Activated CD4-positive, CD25-positive, alpha-beta regulatory T cell treated with anti-CD3 and anti-CD28 coated beads, Interleukin-2, amount 50 U/mL, for 72 hours (primary cell): ENCODE measurements around the gene ASPA.
"Not testable (repeated sequence)": the region's sequence is repeated elsewhere in the genome, so short reads cannot be mapped to it uniquely, and the experiment has no call there.

ENCODE experiments used
- DNase-seq: peaks from one replicate; pipeline ENCODE4 v3.0.0; 2021

The ASPA gene

DNA sequence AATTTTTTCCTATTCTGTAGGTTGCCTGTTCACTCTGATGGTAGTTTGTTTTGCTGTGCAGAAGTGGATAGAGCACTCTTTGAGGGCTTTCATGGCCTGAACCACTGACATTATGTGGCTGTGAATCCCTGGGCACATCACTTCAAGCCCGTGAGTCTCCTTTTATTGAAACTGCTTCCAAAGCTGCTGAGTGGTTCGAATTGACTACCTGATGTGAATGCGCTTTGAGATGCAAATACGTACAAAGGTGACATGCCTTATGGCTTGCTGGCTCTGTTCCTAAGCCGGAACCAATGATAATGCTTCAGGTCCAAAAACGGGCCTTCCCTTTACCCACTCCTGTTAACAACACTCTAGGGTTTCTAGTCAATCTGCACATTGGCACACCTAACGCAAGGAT is 34.3 kb downstream of the ASPA start:
- DNase-seq = no peak

DNA sequence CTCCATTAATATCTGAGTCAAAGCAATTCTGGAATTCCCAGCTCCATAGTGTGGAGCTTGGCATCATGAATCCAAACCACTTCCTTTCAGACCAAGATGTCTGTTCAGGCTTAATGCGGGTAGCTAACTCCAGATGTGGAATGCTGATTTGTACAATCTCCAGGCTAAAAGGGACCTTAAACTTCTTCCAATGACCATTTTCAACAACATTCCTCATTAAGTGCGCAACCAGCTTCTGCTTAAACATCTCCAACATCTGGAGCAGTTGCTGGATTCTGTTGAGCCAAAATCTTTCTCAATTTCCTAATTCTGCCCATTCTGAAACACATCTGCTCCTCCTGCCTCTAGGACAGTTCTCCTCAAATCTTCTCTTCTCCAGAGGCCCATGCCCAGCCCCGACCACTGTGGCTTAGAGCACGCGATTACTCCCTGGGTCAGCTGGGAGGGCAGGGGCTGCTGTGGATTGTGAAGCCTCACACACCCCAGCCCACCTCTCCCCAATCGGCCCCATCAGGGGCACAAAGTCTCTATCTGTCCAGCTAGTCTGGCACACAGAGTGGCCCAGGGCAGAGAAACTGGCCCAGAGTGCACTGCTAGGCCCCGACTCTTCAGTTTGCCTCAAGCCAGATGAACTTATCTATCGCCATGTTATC is 36.2 kb downstream of the ASPA start:
- no peak for DNase-seq

DNA sequence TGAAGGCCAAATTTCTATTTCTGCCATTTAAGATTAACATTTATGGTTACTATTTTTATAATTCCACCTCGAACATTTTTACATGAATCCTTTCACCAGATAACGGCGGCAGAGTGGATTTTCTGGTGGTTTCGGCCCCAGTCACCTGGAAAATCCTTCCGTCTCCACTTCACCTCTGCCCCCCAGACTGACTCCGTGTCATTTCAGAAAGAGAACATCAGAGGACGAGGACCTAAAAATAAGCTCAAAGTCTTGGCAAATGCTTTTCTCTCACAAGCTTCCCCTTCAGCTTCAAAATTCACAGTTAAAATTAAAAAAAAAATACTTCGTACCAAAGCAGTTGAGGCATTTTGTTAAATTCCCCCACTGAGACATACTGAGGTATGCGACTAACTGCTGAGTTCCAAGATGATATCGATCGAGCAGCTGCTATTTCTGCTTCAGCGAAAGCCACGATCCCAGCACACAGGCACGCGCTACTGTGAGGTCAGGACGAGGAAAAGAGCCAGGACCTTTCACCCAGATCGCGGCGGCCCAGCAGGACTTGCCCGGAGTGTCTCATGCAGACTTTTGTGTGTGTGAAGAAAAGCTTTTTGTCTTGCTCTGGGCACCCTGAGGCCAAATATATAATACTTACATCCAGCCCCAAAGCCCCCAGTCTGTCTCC is 36.8 kb downstream of the ASPA start:
- no peak for DNase-seq

DNA sequence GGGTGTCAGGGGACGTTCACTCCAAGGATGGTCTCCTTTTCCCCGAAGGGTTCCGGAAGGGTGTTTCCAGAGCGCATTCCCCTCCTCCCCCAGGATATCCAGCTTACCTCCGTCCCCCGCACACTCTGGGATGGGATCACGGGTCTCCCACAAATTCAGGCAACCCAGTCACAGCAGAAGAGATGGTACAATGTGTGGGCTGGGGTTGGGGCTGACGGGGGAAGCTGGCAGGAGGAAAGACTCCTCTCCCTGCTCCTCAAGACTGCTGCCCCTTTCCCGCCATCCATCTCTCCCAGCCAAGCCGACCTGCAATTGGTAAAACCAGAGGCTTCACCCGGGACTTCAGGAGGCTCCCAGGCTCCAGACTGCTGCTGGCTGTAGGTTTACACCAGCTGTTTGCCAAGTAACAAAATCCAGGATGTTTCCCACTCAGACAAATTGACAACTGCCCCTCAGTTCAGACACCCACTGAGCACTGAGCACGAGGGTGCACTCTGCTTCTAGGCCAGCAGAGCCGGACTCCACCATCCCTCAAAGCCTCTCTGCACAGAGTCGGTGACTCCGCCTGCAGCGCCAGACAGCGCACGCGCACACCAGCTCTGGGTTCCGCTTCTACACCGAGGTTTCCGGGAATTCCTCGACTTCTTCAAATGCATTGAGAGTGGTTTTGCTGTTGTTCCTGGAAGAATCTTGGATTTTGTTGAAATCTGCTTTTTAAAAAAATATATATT is 37.7 kb downstream of the ASPA start:
- no peak for DNase-seq

DNA sequence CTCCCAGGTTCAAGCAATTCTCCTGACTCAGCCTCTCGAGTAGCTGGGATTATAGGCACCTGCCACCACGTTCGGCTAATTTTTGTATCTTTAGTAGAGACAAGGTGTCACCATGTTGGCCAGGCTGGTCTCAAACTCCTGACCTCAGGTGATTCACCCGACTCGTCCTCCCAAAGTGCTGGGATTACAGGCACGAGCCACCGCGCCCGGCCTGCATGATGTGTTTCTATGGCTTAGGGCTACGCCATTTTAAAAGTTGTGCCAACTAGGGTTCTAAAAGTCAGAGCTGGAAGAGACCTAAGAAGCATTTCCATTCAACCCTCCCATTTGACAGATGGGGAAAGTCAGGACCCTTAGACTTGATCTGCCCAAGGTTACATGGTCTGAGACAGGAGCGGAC is 38.4 kb downstream of the ASPA start:
- DNase-seq = not testable (repeated sequence)

DNA sequence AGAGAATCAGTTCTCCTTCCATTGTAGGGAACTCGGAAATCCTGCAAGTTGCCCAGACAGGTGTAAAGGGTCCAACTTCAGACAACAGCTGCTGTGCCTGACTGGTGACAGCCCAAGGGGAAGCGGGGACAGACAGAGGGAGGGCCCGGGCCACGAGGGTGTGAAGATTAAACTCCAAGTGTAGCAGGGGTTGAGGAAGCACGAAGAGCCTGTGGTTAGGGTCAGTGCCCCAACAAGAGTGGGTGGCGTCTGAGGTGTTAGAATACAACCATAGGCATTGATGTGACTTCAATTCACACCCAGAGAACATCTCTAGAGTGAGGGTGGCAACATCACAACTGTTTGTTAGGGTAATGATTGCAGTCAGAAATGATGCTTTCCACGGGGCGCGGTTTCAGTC is 39.1 kb downstream of the ASPA start:
- DNase-seq = no peak

DNA sequence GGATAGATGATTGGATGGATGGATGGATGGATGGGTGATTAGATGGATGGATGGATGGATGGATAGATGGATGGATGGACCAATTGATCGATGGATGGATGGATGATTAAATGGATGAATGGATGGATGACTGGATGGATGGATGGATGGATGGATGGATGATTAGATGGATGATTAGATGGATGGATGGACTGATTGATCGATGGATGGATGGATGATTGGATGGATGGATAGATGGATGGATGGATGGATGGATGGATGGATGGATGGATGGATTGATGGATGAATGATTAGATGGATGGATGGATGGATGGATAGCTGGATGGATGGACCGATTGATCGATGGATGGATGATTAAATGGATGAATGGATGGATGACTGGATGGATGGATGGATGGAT is 43.7 kb downstream of the ASPA start:
- DNase-seq = not testable (repeated sequence)

DNA sequence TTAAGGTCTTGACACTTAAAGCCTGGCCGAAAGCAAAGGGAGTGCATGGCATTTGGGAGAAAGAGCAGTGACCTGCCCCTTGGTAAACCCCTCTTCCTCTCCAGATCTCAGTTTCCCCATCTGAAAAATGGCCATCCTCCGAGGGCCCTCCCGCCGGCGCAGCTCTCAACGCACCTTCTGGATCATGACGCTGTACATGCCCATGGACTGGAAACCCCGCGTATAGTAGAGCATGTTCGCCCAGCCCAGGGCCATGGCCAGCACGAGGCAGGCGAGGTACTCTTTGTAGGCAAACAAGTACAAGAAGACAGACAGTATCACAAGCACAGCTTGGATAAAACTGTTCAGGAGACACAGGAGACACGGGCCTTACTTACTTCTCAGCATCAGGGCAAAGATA is 48.2 kb downstream of the ASPA start:
- DNase-seq = no peak

DNA sequence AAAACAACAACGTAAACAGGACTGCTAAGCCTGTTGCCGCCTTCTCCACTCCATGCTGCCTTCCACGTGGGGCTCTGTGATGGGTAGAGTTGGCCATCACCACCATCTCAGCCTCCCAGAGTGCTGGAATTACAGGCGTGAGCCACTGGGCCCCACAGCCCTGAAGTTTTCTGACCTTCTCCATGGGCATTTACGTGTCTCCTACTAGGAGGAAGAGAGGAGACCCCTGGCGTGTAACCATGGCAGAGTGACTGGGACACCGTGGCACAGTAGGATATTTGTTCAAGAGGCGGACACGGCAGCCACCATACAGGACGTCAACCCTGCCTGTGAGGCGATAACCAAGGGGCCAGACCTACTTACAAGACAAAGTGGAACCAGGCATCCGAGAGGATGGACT is 50.7 kb downstream of the ASPA start:
- DNase-seq = no peak

DNA sequence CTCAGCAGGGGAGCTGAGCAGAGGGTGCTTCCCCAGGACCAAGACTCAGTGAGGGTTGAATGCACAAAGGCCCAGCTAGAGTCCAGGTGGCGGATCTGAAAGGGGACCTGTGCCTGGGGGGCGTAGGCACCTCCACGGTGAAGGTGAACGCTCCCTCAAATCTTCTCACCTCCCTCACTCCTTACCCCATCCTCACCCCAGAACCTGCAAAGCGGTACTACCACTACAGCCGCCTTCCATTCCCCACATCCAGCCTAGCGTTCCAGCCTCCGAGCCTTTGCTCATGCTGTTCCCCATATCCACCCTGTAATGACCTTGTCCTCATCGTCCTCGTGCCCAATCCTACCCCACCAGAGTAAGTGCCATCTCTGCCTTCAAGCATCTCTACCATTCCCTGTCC is 51.2 kb downstream of the ASPA start:
- no peak for DNase-seq

DNA sequence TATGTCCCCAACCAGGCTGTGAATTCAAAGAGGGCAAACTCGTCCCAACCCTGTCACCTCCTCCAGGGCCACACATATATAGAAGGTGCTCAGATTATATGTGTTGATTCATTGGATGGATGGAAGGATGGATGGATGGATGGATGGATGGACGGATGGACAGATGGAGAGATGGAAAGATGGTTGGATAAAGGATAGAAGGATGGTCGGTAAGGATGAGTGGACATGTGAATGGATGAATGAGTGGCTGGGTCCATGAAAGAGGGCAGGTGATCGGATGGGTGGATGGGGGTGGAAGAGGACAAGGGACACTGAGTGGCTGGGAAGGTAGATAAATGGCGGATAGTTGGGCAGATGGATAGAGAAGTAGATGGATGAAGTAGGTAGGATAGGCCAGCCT is 51.7 kb downstream of the ASPA start:
- DNase-seq = no peak

DNA sequence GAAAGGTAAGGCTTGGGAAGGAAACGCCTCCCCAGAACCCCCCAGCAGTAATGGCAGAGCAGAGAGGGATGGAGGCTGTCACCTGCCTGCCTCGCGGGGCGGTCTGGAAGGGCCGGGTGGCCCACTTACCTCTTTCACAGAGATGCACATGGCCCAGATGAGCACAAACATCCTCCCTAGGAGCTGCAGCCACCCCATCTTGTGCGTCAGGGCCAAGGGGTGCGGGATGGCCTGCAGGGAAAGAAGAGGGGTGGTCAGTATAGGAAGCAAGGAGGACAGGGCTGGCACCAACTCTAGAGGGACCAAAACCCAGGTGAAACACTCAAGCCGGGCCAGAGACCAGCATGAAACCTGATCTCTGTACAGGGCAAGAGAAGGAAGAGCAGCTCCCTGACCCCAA is 52.1 kb downstream of the ASPA start:
- DNase-seq = no peak

DNA sequence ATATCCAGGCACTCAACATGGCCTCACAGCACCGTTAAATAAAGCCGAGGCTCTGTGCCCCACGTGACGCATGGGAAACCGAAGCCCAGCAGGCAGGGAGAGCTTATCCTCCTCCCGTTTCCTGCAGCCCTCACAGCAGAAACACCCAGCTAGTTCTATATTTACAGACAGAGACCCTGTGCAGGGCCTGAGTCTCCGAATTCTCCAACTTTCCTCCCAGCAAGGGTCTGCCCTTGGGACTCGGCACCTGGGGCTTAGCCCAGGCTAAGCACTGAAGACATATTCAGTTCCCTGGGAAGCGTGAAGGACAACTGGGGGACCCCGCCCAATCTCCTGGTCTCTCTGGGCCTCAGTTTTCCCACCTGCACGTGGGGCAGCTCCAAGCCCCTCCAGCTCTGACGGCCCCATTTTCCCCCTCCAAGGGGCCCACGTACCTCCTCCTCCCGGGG is 52.6 kb downstream of the ASPA start:
- no peak for DNase-seq

DNA sequence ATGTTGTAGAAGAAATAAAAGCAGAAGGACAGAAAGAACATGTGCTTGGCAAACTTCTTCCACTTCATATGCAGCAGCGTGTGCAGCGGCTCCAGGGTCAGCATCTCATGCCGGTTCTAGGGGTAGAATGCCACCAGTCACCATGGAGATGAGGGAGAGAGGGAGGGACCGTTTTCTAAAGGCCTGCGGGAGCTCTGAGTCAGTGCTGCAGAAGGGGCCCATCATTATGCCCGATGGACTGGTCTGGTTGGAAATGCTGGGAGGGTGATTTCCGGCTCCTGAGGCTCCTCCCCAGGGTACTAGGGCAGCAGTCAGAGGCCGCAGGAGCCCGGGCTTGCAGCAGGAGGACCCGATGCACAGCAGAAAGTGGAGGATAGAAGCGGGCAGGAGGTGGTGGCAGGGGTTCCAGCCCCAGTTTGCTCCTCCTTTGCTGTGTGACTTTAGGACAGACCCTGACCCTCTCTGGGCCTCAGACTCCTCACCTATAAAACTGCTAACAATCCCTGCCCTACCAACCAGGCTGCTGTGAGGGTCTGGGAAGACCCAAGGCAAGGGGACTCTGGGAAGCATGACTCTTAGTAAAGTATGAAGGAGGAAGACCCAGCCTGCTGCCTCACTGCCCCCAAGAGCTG is 53.2 kb downstream of the ASPA start:
- no peak for DNase-seq

DNA sequence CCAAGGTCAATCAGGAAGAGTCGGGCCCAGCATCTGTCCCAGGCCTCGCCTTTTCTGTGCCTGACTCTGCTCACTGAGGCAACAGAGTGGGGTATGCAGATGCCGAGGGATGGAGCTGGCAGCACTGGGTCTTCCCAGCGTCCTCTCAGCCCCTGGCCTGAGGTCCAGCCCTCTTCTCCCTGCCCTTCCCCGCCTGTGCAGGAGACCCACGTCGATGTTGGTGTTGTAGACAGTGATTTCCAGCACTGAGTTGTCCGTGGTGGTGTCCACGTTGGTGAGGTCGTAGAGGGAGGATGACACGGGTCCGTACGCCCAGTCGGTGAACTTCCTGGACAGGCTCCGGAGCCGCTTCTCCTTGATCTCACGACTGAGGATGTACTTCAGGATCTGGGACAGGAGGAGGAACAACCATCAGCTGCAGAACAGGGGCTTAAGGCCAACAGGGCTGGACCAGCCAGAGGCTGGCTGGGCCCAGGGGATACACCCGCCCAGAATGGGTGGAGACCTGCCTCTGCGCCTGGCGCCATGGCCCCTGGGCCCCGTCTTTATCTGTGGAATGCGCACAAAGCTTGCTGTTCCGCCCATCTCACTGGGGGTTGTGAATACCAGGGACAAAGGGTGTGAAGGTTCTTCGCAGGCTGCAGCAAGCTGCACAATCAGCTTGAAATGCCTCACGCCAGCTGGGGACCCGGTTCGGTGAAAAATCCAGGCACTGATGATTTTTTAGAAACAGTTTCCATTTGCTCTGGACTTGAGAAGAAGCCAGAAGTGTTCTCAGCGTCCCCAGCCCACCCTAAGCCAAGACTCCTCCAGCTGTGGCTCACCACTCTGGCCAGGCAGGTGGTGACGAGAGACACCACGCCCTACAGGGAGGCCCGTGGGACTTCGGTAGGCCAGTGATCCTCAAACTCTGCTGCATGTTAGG is 54.3 kb downstream of the ASPA start:
- DNase-seq = no peak

DNA sequence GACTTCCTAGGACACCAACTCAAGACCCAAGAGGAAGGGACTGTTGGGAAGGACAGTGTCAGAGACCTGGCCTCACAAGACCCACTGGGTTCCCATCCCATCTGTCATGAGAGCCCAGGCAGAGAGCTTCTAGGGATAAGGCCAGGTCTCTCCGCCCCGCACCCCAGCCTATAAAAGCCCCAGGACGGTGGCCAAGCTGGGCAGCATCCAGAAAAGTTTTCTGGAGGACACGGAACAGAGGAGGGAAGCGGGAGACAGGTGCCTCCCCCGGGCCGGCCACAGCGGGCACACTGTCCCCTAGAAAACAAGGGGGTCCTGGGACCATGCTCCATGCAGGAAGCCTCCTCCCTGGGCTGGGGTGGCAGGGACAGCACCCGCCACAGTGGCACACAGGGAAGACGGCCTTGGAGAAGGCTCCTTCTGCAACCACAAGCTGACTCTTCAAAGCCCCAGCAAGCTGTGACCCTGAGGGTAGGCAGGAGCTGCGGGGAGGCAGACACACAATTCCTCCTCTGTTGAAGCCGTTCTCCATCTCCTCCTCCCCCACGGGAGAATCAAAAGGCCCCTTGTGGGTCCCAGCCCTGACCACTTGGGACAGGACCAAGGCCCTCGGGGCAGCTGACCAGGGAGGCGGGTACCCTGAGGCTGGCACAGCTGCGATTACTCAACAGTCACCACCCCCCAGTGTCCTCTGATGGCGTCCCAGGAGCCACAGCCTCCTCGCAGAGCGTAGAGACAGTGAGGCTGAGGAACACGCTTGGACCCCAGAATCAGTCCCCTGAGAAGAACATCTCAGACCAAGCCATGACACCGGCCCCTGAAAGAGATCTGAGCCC is 55.7 kb downstream of the ASPA start:
- no peak for DNase-seq

DNA sequence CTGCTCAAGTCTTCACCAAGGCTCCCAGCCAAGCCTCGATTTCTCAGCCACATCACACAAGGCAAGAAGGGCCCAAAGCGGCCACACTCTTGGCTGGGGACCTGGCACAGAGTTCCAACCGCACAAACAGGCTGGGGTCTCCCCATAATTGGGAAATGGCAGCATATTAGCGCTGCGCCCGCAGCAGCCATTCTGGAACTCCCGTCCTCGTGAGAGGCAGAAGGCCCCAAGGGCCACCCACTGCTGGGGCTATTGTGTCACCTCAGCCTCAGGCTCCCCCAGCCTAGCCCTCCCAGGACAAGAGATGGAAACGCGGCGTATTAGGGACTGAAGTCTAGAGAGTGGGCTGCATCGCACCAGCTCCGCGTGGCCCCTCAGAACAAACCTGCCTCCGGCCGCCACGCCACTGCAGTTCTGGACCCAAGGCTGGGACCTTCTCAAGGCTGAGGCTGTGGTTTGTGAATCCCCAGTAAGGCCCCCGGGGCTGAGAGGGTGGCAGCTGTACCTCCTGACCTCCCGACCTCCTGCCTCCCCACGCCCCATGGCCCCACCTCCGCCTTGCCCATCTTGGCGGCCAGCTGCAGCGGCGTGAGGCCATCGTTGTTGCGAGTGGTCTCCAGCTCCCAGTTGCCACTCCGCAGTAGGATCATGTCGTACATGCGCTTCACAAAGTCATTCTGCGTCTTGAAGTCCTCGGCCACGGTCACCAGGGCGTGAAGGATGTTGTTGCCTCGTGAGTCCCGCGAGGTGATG is 56.5 kb downstream of the ASPA start:
- no peak for DNase-seq

DNA sequence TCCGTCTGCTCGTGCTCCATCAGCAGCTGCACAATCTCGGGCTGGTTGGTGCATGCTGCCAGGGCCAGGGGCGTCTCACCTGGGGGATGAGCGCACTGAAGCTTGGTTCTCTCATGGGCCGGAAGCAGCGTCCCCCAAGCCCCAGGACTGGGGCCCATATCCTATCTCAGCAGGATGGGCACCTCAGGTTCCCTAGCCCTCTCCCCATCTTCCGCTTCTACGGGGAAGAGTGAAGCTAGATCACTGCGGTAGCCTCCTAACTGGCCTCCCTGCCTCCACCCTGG is 57.0 kb downstream of the ASPA start:
- no peak for DNase-seq

DNA sequence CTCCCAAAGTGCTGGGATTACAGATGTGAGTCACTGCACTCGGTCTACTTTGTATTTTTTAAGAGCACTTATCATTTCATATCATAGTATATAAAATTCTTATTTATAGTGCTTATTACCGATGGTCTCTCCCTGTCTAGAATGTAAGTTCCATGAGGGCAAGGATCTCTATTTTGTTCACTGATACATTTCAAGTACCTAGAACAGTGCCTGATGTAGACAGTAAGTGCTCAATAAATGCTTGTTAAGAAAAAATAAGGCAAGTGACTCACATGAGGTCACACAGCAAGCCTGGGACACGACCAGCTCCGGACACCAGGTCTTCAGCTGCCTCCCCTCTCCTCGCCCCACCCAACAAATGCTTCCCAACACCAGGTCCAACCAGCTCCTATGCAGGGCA is 58.0 kb downstream of the ASPA start:
- no peak for DNase-seq

DNA sequence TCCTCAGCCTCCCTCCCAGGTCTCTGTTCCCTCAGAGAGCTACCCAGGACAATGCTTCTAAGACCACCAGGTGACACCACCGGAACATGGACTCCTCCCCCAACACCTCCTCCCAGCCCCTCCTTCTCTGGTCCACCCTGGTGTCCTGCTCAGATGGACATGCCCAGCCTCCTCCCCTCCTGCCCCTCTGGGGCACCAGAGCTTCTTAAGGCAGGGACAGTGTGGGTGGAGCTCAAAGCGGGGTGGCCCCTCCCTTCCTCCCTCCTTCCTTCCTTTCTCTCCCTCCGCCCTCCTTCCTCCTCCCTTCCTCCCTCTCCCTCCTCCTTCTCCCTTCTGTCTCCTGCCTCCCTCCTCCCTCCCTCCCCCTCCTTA is 59.1 kb downstream of the ASPA start:
- DNase-seq = no peak

DNA sequence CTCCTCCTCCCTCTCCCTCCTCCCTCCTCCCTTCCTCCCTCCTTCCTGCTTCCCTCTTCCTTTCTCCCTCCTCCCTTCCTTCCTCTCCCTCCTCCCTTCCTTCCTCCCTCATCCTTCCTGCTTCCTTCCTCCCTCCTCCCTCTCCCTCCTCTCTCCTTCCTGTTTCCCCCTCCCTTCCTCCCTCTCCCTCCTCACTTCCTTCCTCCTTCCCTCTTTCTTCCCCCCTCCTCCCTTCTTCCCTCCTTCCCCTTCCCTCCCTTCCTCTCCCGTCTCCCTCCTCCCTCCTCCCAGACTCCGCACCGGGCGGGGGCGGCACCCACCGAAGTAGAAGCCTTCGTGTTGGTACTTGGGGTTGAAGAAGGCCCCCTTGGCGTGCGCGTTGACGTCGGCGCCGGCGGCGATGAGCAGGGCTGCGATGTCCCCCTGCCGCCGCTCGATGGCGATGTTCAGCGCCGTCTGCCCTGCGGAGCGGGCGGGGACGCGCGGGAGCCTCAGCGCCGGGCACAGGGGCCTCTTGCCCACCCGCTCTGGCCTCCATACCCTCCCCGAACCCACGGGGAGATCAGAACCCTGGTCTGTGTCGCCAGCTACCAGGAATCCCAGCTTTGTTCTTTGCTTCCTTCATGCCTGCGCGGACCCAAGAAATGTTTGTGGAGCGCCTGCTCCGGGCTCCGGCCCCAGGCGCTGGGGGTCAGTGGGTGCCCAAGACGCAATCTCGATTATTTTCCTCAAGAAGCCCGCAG is 59.6 kb downstream of the ASPA start:
- peak; percentile 65 for DNase-seq
